Ecto neural progenitor cell (in vitro differentiated cells): ENCODE results near the gene NFE2L2.
"Not testable (repeated sequence)": the region's sequence is repeated elsewhere in the genome, so short reads cannot be mapped to it uniquely, and the experiment has no call there.

Experiments
- DNase-seq: peaks from one replicate; pipeline ENCODE4 v3.0.0-alpha.2; 2018; ENCODE audit warnings: low spot score

Gene NFE2L2

GRCh38 chr2:177237932-177238331 is 26.6 kb downstream of the NFE2L2 start:
- DNase-seq = no peak

DNA sequence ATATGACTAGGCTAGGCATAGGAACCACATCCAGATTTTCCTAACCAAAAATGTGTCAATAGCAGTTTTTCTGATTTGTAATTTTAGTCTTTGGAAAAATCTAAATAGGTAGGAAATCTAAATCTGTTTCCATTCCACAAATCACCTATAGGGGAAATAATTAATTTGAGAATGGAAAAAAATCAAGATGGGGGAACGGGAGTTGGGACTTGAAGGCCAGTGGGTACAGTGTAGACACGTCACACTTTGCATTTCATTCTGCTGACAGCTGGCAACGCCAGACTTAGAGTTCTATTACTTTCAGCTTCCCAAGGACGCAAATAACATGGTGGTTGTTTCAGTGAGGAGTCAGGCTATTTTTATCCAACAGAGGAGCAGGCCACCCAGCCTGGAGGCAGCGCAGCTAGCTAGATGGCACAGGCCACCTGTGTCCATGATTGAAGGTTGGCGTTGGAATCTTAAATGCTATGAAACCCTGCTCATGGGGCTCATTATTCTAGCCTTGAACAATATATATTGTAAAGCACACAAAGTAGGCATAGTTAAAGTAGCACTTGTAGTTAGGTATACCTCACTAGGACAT is 28.6 kb downstream of the NFE2L2 start:
- DNase-seq = no peak

GRCh38 chr2:177234267-177234666 is 30.3 kb downstream of the NFE2L2 start:
- DNase-seq = no peak

DNA sequence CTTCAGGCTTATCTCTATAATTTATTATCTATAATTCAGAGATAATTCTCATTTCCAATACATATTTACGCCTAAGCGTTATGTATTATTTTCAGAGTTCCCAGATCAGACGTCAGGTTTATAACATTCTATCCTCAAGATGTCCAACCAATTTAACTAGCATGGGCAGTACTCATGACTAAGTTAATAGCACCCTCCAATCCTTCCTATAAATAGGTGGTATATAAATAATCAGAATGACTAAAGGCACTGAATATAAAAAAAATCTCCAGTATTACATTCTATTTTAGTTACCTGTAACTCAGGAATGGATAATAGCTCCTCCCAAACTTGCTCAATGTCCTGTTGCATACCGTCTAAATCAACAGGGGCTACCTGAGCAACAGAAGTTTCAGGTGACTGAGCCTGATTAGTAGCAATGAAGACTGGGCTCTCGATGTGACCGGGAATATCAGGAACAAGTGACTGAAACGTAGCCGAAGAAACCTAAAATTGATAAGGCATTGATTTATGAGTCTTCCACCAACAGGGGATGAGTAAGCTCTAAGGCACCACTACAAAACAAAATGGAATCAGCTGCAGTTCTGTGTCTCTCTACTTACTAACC is 32.3 kb downstream of the NFE2L2 start:
- DNase-seq = no peak

DNA sequence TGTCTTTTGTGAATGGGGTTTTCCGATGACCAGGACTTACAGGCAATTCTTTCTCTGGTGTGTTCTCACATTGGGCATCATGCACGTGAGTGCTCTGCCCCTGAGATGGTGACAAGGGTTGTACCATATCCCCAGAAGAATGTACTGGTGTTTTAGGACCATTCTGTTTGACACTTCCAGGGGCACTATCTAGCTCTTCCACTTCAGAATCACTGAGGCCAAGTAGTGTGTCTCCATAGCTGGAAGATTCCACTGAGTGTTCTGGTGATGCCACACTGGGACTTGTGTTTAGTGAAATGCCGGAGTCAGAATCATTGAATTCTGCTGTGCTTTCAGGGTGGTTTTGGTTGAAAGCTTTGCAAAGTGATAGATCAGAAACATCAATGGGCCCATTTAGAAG is 33.3 kb downstream of the NFE2L2 start:
- no peak for DNase-seq

DNA sequence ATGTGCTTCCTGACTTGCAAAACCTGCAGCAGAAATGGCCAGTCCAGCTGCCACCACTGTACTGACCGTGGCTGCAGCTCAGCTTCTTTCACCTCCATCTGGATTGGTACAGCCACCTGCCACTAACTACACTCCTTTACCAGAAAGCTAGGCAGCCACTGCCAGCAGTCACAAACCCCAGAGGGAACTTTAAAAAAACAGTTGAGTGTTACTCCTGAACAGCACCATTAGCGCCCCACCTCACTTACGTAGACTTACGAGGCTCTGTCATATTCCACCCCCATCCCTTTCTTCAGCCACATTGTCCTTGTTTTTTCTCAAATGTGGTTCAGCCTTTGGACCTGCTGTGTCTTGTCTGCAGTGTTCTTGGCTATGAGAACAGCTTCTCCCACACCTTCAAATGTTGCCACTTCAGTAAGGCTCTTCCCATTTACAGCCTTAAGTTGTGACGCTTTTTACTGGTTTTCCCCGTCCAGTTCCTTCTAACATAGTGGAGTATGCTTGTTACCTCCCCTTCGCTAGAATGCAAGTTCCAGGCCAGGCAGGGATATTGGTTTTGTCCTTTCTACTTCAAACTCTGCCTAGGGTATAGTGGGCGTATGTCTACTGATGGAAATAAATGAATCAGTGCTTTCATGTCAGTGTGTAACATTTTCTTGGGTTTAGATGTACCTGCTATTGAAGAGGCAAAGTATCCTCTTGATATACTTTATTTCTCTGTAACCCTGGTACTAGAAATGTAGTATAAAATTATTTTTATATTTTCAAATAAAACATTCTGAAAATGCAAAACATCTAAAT is 34.9 kb downstream of the NFE2L2 start:
- no peak for DNase-seq

DNA sequence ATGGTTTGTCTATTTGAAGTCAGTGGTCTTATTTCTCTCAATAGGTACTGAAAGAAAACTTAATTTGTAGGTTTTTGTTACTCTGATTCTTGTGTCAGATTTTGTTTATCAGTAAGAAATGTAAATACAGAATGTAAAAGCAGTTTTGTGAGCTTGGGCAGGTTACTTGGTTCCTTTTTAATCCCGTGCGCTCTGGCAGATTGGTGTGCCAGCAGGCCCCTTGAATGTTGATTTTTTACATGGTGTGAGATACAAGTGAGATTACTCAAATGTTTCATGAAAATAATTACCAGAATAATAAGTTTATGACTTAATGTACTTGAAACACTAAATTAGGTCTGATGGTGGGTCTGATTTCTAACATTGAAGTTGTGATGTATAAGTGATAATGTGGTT is 38.6 kb downstream of the NFE2L2 start:
- no peak for DNase-seq

GRCh38 chr2:177223436-177223835 is 41.1 kb downstream of the NFE2L2 start:
- not testable (repeated sequence) for DNase-seq

GRCh38 chr2:177221970-177222369 is 42.6 kb downstream of the NFE2L2 start:
- DNase-seq = no peak

- no peak for DNase-seq
Measured at GRCh38 chr2:177221534-177221933, 43.0 kb downstream of the NFE2L2 start.

GRCh38 chr2:177219787-177220186 is 44.7 kb downstream of the NFE2L2 start:
- DNase-seq = not testable (repeated sequence)

GRCh38 chr2:177217247-177217843 is 47.2 kb downstream of the NFE2L2 start:
- DNase-seq = no peak

DNA sequence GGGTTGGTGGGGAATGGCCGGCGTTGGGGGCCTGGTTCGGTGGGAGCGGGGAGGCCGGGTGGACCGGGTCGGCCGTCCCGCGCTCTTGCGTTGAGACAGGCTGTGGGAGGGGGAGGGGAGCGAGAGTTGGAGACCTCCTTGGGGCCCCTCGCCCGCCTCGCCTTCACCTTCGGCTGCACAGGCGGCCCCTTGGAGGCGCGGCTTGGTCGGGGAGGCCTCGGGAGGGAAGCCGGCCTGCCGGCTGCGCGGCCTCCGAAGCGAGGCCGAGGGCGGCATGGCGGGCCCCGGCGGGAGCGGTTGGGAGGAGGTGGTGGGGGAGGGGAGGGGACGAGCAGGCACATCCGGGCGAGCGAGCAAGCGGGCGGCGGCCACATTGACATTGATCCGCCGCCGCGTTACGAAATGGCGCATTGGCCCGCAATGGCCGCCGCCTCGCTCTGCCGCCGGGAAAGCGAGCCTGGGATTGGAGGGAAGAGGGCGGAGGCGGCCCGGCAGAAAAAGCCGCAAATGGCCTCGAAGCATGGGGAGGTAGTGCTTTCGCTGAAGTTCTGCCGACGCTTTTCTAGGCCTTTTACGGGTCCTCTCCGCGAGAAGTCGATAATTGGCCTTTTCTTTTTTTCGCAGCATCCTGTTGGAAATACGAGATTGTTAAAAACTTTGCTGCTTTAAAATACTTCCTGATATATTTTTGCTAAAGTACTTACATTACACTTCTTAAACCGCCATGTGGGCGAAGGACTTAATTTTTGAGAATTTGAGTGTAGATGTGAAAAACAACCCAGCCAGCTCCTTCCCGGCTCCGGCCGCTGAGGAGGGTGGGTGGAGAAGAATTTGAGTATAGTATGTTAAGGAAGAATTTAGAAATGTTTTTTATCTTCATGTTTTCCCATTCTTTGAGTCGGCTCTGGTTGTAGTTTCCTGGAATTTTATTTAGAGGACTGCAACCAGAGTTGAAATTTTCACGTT is 51.4 kb downstream of the NFE2L2 start:
- peak; percentile 92 for DNase-seq

DNA sequence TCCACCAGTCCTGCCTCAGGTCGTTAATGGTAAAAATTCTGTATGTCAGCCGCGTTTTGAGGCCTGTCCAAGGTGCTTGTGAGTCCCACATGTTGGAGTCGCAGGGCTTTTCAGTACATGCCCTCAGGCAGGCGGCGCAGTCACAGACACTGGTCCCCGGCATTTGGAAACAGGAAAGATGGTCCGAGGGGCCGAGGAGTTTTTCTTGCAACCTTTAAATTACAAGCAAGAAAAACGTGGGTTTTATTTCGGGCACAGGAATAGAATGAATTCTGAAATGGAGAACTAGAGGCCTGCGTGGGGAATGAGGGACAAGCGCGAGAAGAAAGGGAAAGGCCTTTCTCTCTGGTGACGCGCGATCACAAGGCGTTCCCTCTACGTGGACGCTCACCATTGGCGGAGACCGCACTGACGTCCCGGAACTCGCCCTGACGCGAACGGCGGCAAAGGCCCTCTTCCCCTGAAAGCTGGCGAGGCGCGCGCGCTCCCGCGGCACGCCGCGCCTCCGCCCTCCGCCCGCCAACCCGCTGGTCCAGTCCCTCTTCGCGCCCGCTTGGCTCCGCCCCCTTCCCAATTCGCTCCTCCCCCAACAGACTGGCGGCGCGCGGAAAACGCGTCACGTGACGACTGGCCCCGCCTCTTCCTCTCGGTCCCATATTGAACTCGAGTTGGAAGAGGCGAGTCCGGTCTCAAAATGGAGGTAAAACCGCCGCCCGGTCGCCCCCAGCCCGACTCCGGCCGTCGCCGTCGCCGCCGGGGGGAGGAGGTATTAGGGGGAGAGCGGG is 52.2 kb downstream of the NFE2L2 start, which contains the start of gene HNRNPA3:
Gene HNRNPA3 (plus strand): TSS at position 689 of the 785 bp plus-strand sequence. CDS start 6 bp downstream, at position 695.
- DNase-seq = peak; percentile 100

GRCh38 chr2:177211576-177212105 is 52.9 kb downstream of the NFE2L2 start:
- no peak for DNase-seq

DNA sequence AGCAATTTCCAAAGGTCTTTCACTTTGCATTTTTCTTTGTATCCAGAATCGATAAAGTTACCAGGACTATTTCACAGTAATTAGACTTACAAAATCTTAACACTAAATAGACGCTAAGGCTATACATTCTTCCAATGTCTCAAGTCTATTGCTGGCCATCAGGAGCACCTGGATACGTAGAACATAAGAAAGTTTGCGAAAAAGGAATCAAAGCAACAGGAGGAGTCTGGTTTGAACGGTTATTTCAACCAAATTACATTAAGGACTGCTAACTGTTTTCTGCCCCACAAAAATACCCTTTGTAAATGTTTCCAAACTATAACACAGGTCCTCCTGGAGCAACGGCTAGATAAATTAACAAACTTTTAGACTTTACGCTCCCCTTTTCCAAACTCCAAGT is 53.4 kb downstream of the NFE2L2 start:
- DNase-seq = no peak

- no peak for DNase-seq
Measured at GRCh38 chr2:177207101-177207500, 57.4 kb downstream of the NFE2L2 start.

GRCh38 chr2:177204417-177204816 is 60.1 kb downstream of the NFE2L2 start:
- no peak for DNase-seq

DNA sequence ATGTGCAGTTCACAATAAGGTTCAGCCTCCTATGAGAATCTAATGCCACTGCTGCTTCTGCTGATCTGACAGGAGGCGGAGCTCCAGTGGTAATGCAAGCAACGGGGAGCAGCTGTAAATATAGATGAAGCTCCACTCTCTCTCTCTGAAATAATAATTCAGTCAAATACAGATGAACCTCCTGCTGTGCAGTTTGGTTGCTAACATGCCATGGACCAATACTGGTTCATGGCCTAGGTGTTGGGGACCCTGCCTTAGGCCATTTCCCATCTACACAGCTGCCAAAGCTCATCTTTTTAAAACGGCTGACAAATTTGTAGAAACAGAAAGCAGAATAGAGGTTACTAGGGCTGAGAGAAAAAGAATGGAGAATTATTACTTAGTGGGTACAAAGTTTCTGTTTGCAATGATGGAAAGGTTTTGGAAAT is 62.6 kb downstream of the NFE2L2 start:
- DNase-seq = no peak

GRCh38 chr2:177200419-177200818 is 64.1 kb downstream of the NFE2L2 start:
- not testable (repeated sequence) for DNase-seq
